Gastrocnemius medialis (tissue), 4 donors: Measurements from ENCODE around the gene RMC1.

Source experiments
- POLR2A ChIP-seq, 2 donors: fragments of 450-650 bp; IDR thresholded peaks; one replicate each; pipeline ENCODE4 v1.6.1; 2017; ENCODE audit warnings: antibody characterized with exemption in 2 of 2, mild to moderate bottlenecking in 2 of 2, moderate library complexity in 2 of 2
- TF ChIP-seq, protein P1 (sequence below), 5 experiments: fragments of 450-650 bp in 3 of 5; fragments of 200-600 bp in 2 of 5; sonication (generic) in 2 of 5; IDR thresholded peaks in 4 of 5; conservative IDR thresholded peaks in 1 of 5; 1 replicate in 4 of 5; 2 replicates in 1 of 5; pipeline ENCODE4 v1.5.1; 2016 to 2019; ENCODE audit warnings: antibody characterized with exemption in 5 of 5, mild to moderate bottlenecking in 3 of 5, moderate library complexity in 3 of 5

- TF ChIP-seq, protein P1, sequence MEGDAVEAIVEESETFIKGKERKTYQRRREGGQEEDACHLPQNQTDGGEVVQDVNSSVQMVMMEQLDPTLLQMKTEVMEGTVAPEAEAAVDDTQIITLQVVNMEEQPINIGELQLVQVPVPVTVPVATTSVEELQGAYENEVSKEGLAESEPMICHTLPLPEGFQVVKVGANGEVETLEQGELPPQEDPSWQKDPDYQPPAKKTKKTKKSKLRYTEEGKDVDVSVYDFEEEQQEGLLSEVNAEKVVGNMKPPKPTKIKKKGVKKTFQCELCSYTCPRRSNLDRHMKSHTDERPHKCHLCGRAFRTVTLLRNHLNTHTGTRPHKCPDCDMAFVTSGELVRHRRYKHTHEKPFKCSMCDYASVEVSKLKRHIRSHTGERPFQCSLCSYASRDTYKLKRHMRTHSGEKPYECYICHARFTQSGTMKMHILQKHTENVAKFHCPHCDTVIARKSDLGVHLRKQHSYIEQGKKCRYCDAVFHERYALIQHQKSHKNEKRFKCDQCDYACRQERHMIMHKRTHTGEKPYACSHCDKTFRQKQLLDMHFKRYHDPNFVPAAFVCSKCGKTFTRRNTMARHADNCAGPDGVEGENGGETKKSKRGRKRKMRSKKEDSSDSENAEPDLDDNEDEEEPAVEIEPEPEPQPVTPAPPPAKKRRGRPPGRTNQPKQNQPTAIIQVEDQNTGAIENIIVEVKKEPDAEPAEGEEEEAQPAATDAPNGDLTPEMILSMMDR (IDR thresholded peaks at IDR 0.05 in 4 of 5, conservative IDR thresholded peaks at IDR 0.05 in 1 of 5), result no peak
- TF ChIP-seq POLR2A (IDR thresholded peaks at IDR 0.05), result no peak
Measured at GRCh38 chr18:23575309-23575651, 72.0 kb downstream of the RMC1 start.
